HepG2 (cell line): ENCODE measurements around the gene FAP.

Source experiments
- CTCF ChIP-seq: sonication (generic); formaldehyde crosslinking; IDR thresholded peaks from 2 replicates; pipeline ENCODE4 v1.5.0; 2020; ENCODE audit warnings: mild to moderate bottlenecking, missing genetic modification reagents, moderate library complexity
- ETV6 ChIP-seq: sonication (generic); formaldehyde crosslinking; conservative IDR thresholded peaks from 2 replicates; pipeline ENCODE4 v1.4.0; 2020; ENCODE audit warnings: missing genetic modification reagents
- POLR2AphosphoS5 ChIP-seq: IDR thresholded peaks from 2 replicates; pipeline ENCODE4 v1.6.1; 2012; ENCODE audit warnings: low read depth, low read length
- PTBP1 ChIP-seq: fragments of 200-400 bp; formaldehyde crosslinking; IDR thresholded peaks from 2 replicates; pipeline ENCODE4 v1.6.1; 2018; ENCODE audit warnings: low read length, low read depth; ENCODE audit not compliant: poor library complexity, severe bottlenecking
- TF ChIP-seq, protein P1 (sequence below): sonication (generic); formaldehyde crosslinking; IDR thresholded peaks from 2 replicates; pipeline ENCODE4 v1.4.0; 2020; ENCODE audit warnings: mild to moderate bottlenecking, missing genetic modification reagents

GRCh38 chr2:162184359-162184758 is 58.9 kb downstream of the FAP start:
- no peak for TF ChIP-seq POLR2AphosphoS5
- no peak for TF ChIP-seq ETV6
- no peak for TF ChIP-seq PTBP1
- no peak for TF ChIP-seq CTCF (CRISPR knock-in tag)
- TF ChIP-seq, protein P1, sequence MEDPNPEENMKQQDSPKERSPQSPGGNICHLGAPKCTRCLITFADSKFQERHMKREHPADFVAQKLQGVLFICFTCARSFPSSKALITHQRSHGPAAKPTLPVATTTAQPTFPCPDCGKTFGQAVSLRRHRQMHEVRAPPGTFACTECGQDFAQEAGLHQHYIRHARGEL (CRISPR knock-in tag): no peak
